GM23248 (cell line): Measurements from ENCODE around the gene MVB12B.

Experiments
- EZH2 ChIP-seq: fragments of 200-600 bp; sonication (generic); IDR thresholded peaks from 2 replicates; pipeline ENCODE4 v1.6.1; 2018; ENCODE audit warnings: antibody characterized with exemption, mild to moderate bottlenecking; ENCODE audit not compliant: insufficient read depth, poor library complexity, severe bottlenecking
- EZH2phosphoT487 ChIP-seq: fragments of 200-600 bp; sonication (generic); IDR thresholded peaks from 2 replicates; pipeline ENCODE4 v1.6.1; 2018; ENCODE audit warnings: antibody characterized with exemption, moderate library complexity, mild to moderate bottlenecking, low read depth; ENCODE audit not compliant: insufficient read depth

- no peak for TF ChIP-seq EZH2
- no peak for TF ChIP-seq EZH2phosphoT487
These were observed 20.5 kb downstream of the MVB12B start for GRCh38 chr9:126347093-126347492.
